HL-60 (cell line): ENCODE measurements around the gene IL36B.

ENCODE experiments used
- DNase-seq, 2 experiments: peaks; one replicate each; pipeline ENCODE4 v3.0.0-alpha.2; 2010 to 2020; ENCODE audit warnings: low read depth in 1 of 2, low spot score in 1 of 2
- H3K27ac ChIP-seq: fragments of 250-450 bp; sonication (Bioruptor Pico); replicated peaks from 2 replicates; pipeline ENCODE4 v1.5.1; 2020; ENCODE audit warnings: mild to moderate bottlenecking, moderate library complexity
- H3K27me3 ChIP-seq: fragments of 250-450 bp; sonication (Bioruptor Pico); 2 replicates; pipeline ENCODE4 v1.5.1; 2021; ENCODE audit warnings: mild to moderate bottlenecking, moderate library complexity; ENCODE audit not compliant: insufficient read depth, poor library complexity, severe bottlenecking
- H3K4me3 ChIP-seq: replicated peaks from 2 replicates; pipeline ENCODE4 v1.5.1; 2011; ENCODE audit warnings: mild to moderate bottlenecking, control low read depth, low read length; ENCODE audit not compliant: insufficient read depth
- CTCF ChIP-seq: IDR thresholded peaks from one replicate; pipeline ENCODE4 v1.5.1; 2011; ENCODE audit warnings: low read length, control low read depth, inconsistent platforms; ENCODE audit not compliant: insufficient read depth
- GABPA ChIP-seq: IDR thresholded peaks from 2 replicates; pipeline ENCODE4 v1.6.1; 2012; ENCODE audit warnings: low read depth
- POLR2AphosphoS5 ChIP-seq: IDR thresholded peaks from 2 replicates; pipeline ENCODE4 v1.6.1; 2012; ENCODE audit warnings: low read depth
- REST ChIP-seq: IDR thresholded peaks from 2 replicates; pipeline ENCODE4 v1.6.1; 2012; ENCODE audit warnings: low read depth; ENCODE audit not compliant: insufficient replicate concordance
- SPI1 ChIP-seq: IDR thresholded peaks from 2 replicates; pipeline ENCODE4 v1.6.1; 2012; ENCODE audit warnings: low read depth, mild to moderate bottlenecking, borderline replicate concordance
- long read RNA-seq: library from polyadenylated mRNA; unstranded; transcript quantifications from one replicate; pipeline ENCODE4 v2.0.0, GENCODE V29; 2020

Gene IL36B
- long read RNA-seq: 0 reads

- no peaks in the 10 kb centered on the region for H3K27me3 ChIP-seq
Observed at GRCh38 chr2:113052396-113052917, at the start of gene IL36B. IL36B (minus strand) TSS chr2:113052867.

GRCh38 chr2:113102133-113102532 lies 49.5 kb upstream of the IL36B start:
- no peaks in the 10 kb centered on the region for H3K27me3 ChIP-seq
- TF ChIP-seq REST: no peak
- no peak for TF ChIP-seq GABPA
- no peak for TF ChIP-seq CTCF
- TF ChIP-seq SPI1: no peak
- no peak for TF ChIP-seq POLR2AphosphoS5
- H3K4me3 ChIP-seq: no peak overlapping the region
- H3K27ac ChIP-seq: no peak overlapping the region
- no peak for DNase-seq

More at GRCh38 chr2:113052396-113052917, at the start of gene IL36B:
- Histone ChIP-seq H3K4me3 (no peak within 1 kb of the TSS), H3K27ac (no peak within 1 kb of the TSS)
- no peak for DNase-seq
- TF ChIP-seq REST: no peak
- no peak for TF ChIP-seq GABPA
- no peak for TF ChIP-seq SPI1
- no peak for TF ChIP-seq POLR2AphosphoS5
- TF ChIP-seq CTCF: no peak

- DNase-seq: no peak
- H3K27me3 ChIP-seq: no peaks in the 10 kb centered on the region
- H3K27ac ChIP-seq: no peak overlapping the region
- no peak for TF ChIP-seq SPI1
- TF ChIP-seq GABPA: no peak
- H3K4me3 ChIP-seq: no peak overlapping the region
Observed at GRCh38 chr2:113098532-113098931, 45.9 kb upstream of the IL36B start.

- no peak for DNase-seq
- Histone ChIP-seq H3K27me3 (no peaks in the 10 kb centered on the region), H3K4me3 (no peak overlapping the region), H3K27ac (no peak overlapping the region)
- TF ChIP-seq GABPA (no peak), POLR2AphosphoS5 (no peak), REST (no peak), CTCF (no peak), SPI1 (no peak)
Observed at GRCh38 chr2:113098041-113098440, 45.4 kb upstream of the IL36B start.
